NCI-H1048 (cell line): ENCODE results near the gene ATP2B2.

Experiments used
- DNase-seq: peaks from one replicate; lab custom pipeline; 2025; lab: John Stamatoyannopoulos, UW

Gene ATP2B2

GRCh38 chr3:10278501-10278900 lies 226.9 kb downstream of the ATP2B2 start:
- DNase-seq, result no peak

- no peak for DNase-seq
These were observed 228.2 kb downstream of the ATP2B2 start for GRCh38 chr3:10277115-10277625.

- no peak for DNase-seq
These were observed 230.8 kb downstream of the ATP2B2 start for GRCh38 chr3:10274601-10275000.
